Subcutaneous adipose tissue (tissue), 4 donors: ENCODE measurements around the gene PTPRN2. TPM values are rescaled to one million over a fixed set of nuclear protein-coding genes. Genes with fewer than 3 reads are reported as not detected.

Experiments
- CTCF ChIP-seq: fragments of 450-650 bp; IDR thresholded peaks from one replicate; pipeline ENCODE4 v1.5.1; 2016; ENCODE audit warnings: low read depth, mild to moderate bottlenecking, control low read depth, antibody characterized with exemption, moderate library complexity
- total RNA-seq, 4 donors: library from RNA; depleted of rRNA; stranded (reverse); fragments of >200 nt; gene quantifications; one replicate each; pipeline ENCODE4 v1.1.0, GENCODE V29; 2016

PTPRN2 gene
- total RNA-seq, 4 donors from 2014 or later = 2.0 to 4.6 (median 3.7) TPM

- TF ChIP-seq CTCF = no peak
These were observed 37.8 kb downstream of the PTPRN2 start for GRCh38 chr7:158549616-158550393.

DNA sequence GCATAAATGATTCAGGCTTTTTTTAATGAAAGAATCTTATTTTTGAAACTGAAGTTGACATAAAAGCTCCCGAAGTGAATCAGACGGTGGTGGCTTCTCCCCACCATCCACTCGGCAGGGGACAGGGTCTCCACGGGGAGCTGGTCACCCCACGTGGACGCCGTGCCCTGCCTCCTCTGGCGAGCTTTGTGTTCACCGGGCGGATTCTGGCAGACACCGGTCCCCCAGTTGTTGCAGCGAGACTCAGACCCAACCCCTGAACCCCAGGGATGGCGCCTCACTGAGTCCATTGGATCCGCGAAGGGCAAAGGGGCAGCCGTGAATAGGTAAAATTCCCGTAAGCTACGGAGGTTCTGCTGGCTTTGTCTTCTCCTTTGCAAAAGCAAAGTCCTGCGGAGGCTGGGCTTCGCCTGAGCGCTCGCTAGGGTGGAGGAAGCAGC, 38.4 kb downstream of the PTPRN2 start:
- TF ChIP-seq CTCF = no peak

GRCh38 chr7:158548726-158549125, 38.9 kb downstream of the PTPRN2 start:
- no peak for TF ChIP-seq CTCF

DNA sequence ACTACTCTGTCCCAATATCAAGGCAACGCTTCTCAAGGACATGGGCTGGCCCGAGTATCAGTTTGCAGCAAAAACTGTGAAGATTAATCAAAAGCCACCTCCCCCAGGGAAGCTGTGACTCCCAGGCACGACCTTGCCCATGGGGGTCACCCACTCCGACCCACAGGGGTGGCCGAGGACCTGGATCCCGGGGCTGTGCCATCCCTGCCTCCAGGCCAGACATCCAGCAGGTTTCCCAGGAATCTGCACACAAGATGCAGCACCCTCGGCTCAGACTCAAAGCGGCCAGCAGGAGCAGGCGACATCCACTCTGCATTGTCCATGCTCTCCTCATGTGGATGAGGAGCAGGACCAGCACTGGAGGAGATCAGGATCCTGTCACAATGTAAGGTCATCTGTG, 39.8 kb downstream of the PTPRN2 start:
- TF ChIP-seq CTCF = no peak

GRCh38 chr7:158546626-158547025, 41.0 kb downstream of the PTPRN2 start:
- TF ChIP-seq CTCF = no peak

- no peak for TF ChIP-seq CTCF
These were observed 41.4 kb downstream of the PTPRN2 start for GRCh38 chr7:158546214-158546613.

DNA sequence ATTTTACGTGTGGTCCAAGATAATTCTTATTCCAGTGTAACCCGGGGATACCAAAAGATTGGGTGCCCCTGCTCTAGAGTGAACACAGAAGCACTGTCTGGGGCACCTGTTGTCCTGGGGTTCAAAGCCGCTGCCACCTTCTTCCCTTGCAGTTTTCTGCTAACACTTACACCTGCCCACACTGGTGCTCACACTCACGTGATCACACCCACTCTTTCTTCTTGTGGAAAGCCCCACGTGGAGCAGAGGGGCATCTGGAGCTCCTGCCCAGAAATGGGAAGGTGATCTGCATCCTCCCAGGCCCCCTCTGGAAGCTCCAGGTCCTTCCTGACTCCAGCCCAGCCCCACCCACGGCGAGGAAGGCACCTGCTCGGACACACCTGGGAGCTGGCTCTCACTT, 42.9 kb downstream of the PTPRN2 start:
- no peak for TF ChIP-seq CTCF
